ENCODE data around the gene ZNF483. TPM values are rescaled to one million over a fixed set of nuclear protein-coding genes. Genes with fewer than 3 reads are reported as not detected.
"Not testable (repeated sequence)": the region's sequence is repeated elsewhere in the genome, so short reads cannot be mapped to it uniquely, and the experiment has no call there.

The ZNF483 gene
- total RNA-seq, 3 donors from 2014 or later: 5.9 to 24.9 (median 16.4) TPM

DNA sequence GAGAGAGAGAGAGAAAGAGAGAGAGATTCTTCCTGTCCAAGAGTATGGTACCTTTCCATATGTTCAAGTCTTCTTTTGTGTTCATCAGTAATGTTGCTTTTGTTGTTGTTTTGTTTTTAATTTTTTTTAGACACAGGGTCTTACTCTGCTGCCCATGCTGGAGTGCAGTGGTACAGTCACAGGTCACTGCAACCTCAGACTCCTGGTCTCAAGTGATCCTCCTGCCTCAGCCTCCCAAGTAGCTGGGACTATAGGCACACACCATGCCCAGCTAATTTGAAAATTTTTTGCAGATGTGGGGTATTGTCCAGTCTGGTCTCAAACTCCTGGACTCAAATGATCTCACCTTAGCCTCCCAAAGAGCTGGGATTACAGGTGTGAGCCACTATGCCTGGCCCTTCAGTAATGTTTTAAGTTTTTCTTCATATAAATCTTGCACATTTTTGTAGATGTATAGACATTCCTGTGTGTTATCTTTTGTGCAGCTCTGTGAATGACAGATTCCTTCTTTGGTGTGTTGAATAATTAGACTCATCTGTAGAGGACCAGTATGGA, 36.3 kb downstream of the ZNF483 start:
- Histone ChIP-seq H3K9me3 (peaks cover 15 to 21% of the 10 kb centered on the region in 2 donors), H3K27me3 (no peaks in the 10 kb centered on the region), H3K4me1 (no peaks in the 10 kb centered on the region), H3K27ac (no peak overlapping the region), H3K4me3 (no peak overlapping the region), H3K36me3 (no peaks in the 10 kb centered on the region)
- DNase-seq (ENCODE audit: low spot score in 2 of 2): no peak
- TF ChIP-seq, protein P1, sequence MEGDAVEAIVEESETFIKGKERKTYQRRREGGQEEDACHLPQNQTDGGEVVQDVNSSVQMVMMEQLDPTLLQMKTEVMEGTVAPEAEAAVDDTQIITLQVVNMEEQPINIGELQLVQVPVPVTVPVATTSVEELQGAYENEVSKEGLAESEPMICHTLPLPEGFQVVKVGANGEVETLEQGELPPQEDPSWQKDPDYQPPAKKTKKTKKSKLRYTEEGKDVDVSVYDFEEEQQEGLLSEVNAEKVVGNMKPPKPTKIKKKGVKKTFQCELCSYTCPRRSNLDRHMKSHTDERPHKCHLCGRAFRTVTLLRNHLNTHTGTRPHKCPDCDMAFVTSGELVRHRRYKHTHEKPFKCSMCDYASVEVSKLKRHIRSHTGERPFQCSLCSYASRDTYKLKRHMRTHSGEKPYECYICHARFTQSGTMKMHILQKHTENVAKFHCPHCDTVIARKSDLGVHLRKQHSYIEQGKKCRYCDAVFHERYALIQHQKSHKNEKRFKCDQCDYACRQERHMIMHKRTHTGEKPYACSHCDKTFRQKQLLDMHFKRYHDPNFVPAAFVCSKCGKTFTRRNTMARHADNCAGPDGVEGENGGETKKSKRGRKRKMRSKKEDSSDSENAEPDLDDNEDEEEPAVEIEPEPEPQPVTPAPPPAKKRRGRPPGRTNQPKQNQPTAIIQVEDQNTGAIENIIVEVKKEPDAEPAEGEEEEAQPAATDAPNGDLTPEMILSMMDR (IDR thresholded peaks at IDR 0.05): no peak
- no peak for TF ChIP-seq POLR2AphosphoS5 (IDR thresholded peaks at IDR 0.05)
- TF ChIP-seq POLR2A (IDR thresholded peaks at IDR 0.05): no peak
- intact Hi-C loops (cut with DNase I; ENCODE audit: low total_unique reads): no loop called here

DNA sequence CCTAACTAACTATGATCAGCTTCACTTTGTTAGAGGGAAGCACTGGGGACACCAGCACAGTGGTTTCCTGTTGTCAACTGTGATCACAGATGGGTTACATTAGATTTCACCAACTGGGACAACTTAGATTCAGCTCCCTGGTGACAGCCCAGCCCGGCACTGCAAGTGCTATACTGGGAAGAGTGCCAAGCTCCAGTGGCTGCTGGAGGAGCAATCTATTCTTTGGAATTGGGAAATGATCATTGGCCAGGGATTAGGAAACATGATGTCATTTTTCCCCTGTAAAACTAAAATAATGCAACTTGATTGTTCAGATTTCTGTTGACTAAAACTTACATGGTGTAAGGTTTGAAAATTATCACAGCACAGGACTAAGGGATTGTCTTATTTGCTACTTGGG, 41.3 kb downstream of the ZNF483 start:
- no peak overlapping the region for H3K4me3 ChIP-seq
- no peak for DNase-seq (ENCODE audit: low spot score in 2 of 2)
- H3K27ac ChIP-seq: no peak overlapping the region
- peaks cover 5% of the 10 kb centered on the region for H3K36me3 ChIP-seq
- TF ChIP-seq POLR2A (IDR thresholded peaks at IDR 0.05) (no peak), POLR2AphosphoS5 (IDR thresholded peaks at IDR 0.05) (no peak)
- TF ChIP-seq, protein P1 (IDR thresholded peaks at IDR 0.05): no peak
- no peaks in the 10 kb centered on the region for H3K27me3 ChIP-seq
- intact Hi-C loops (cut with DNase I; ENCODE audit: low total_unique reads): no loop called here
- H3K9me3 ChIP-seq: peaks cover 5 to 16% of the 10 kb centered on the region in 2 donors
- no peaks in the 10 kb centered on the region for H3K4me1 ChIP-seq

DNA sequence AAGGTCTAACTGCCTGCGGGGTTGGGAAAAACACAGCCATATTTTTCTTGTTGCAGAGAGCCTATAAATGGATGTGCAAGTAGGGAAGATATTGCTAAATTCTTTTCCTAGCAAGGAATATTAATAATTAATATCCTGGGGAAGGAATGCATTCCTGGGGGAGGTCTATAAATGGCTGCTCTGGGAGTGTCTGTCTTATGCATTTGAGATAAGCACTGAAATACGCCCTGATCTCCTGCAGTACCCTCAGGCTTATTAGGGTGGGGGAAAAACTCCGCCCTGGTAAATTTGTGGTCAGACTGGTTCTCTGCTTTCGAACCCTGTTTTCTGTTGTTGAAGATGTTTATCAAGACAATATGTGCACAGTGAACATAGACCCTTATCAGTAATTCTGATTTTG, 43.1 kb downstream of the ZNF483 start:
- H3K9me3 ChIP-seq: peaks cover 5 to 16% of the 10 kb centered on the region in 2 donors
- H3K27ac ChIP-seq; intact Hi-C loops (cut with DNase I; ENCODE audit: low total_unique reads); DNase-seq (ENCODE audit: low spot score in 2 of 2); H3K36me3 ChIP-seq; H3K4me1 ChIP-seq; H3K4me3 ChIP-seq; H3K27me3 ChIP-seq: not testable (repeated sequence)

DNA sequence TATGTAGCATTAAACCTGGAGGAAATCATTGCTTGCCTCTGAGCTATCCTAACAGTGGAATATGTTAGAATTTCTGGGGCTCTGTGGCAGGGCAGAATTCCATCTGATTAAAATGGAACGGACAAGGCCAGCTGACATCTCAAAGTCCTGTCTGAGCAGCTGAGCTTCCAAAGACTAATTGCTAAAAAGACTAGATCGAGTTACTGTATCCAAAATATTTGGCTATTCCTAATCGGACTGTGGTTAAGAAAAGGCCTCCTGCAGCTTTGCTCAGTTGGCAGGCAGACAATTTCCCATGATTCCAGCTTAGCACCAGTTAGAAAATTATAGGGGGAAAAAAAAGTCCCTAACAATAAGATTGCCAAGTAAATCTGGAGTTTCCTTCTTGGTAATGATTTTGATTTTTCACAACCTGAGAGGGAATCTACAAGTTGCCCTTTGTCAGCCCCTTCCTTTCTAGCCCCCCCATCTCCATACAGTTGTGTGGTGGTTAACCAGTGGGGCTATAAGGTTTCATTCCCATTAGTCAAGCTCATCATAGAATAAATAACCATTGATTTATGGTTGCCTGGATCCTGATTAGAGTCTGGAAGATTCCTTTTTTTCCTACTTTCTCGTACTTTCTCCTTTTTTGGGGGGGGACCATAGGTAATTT, 48.1 kb downstream of the ZNF483 start:
- Histone ChIP-seq H3K27ac (no peak overlapping the region), H3K27me3 (no peaks in the 10 kb centered on the region), H3K9me3 (peaks cover 3 to 9% of the 10 kb centered on the region in 2 donors), H3K4me1 (no peaks in the 10 kb centered on the region), H3K36me3 (peaks cover 5% of the 10 kb centered on the region), H3K4me3 (no peak overlapping the region)
- no peak for TF ChIP-seq POLR2A (IDR thresholded peaks at IDR 0.05)
- TF ChIP-seq POLR2AphosphoS5 (IDR thresholded peaks at IDR 0.05): no peak
- TF ChIP-seq, protein P1 (IDR thresholded peaks at IDR 0.05): no peak
- DNase-seq (ENCODE audit: low spot score in 2 of 2): no peak
- intact Hi-C loops (cut with DNase I; ENCODE audit: low total_unique reads): no loop called here

DNA sequence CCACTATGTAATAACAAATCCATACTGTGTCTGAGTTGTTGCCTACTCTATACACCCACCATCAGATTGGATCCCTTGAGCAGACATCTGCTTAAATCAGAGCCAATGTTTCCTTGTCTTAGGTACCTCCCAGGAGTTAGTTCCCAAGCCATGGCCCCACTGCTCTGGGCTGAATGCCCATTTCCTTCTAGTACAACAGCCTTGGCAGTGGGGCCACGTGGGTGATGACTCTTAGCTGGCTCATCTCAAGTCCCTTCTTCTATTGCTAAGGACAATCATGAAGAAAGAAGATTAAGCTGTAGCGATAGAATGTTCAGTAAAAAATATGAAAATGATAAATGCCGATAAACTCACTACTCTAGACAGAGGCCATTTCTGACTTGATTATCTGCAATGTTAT, 57.9 kb downstream of the ZNF483 start:
- Histone ChIP-seq H3K27me3 (no peaks in the 10 kb centered on the region), H3K27ac (no peak overlapping the region), H3K9me3 (no peaks in the 10 kb centered on the region), H3K36me3 (peaks cover 8% of the 10 kb centered on the region), H3K4me1 (no peaks in the 10 kb centered on the region), H3K4me3 (no peak overlapping the region)
- no peak for DNase-seq (ENCODE audit: low spot score in 2 of 2)
- TF ChIP-seq, protein P1 (IDR thresholded peaks at IDR 0.05): no peak
- TF ChIP-seq POLR2A (IDR thresholded peaks at IDR 0.05): no peak
- TF ChIP-seq POLR2AphosphoS5 (IDR thresholded peaks at IDR 0.05): no peak
- intact Hi-C loops (cut with DNase I; ENCODE audit: low total_unique reads): no loop called here

All from breast epithelium (tissue), 4 donors.